ENCODE measurements around the gene PLA2G4F. TPM values are rescaled to one million over a fixed set of nuclear protein-coding genes. Genes with fewer than 3 reads are reported as not detected.

The PLA2G4F gene
- total RNA-seq, 1 experiment from 2014 or later = 0.05 TPM

DNA sequence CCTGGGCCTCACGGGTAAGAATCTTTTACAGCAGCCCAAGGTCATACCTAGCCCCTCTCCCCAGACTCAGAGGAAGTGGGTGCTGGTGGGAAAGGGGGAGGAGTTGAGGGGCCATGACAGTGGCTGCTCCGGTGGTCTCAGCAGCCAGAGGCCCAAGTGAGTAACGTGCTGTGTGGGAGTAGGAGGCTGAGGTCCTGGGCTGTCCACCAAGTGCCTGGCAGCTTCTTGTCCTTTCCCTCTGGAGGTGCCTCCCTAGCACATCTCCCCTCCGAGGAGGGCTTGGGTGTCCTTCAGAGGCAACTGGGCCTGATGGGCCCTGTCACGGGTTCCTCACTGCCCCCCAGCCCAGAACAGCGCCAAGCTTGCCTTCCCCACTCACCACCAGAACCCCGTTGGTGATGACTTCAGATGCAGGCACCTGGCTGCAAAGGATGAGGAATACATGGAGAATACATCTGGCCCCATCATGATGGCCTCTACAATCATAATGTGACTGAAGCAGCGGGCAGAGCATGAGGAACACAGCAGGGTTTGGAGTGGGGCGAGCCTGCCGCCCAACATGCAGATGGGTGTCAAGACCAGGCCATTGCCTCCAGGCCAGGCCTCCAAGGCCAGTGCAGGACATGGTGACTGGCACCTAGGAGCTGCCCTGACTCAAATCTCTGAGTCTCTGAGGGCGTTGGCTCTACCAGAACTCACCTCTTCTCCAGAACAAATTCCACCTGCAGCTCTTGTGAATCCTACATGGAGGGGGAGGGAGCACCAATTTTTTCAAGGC is 3.3 kb downstream of the PLA2G4F start (continued):
- TF ChIP-seq JUND (IDR thresholded peaks at IDR 0.05) = no peak
- no peak for TF ChIP-seq ZFX (IDR thresholded peaks at IDR 0.05)
- TF ChIP-seq EZH2 (IDR thresholded peaks at IDR 0.05) = no peak
- TF ChIP-seq, protein P1, sequence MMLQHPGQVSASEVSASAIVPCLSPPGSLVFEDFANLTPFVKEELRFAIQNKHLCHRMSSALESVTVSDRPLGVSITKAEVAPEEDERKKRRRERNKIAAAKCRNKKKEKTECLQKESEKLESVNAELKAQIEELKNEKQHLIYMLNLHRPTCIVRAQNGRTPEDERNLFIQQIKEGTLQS (IDR thresholded peaks at IDR 0.05) = no peak
- no peak for TF ChIP-seq SP1 (IDR thresholded peaks at IDR 0.05; ENCODE audit: low read depth)
- no peak for TF ChIP-seq POLR2A (IDR thresholded peaks at IDR 0.05; ENCODE audit: borderline replicate concordance, extremely low read depth, insufficient read depth, insufficient read length)
- TF ChIP-seq YY1 (IDR thresholded peaks at IDR 0.05; ENCODE audit: extremely low read depth, insufficient replicate concordance, low read depth, low read length) = no peak

GRCh38 chr15:42152196-42152920 is 4.1 kb downstream of the PLA2G4F start:
- H3K9ac ChIP-seq (ENCODE audit: low read length) = no peak overlapping the region
- H2AFZ ChIP-seq (ENCODE audit: low read depth, low read length, poor library complexity, severe bottlenecking) = no peak overlapping the region
- ChIA-PET CTCF (no interaction called here), POLR2A (no interaction called here), RAD21 (ENCODE audit: low non-redundant PET in 1 of 2, low total read pairs in 2 of 2, uncharacterized antibody in 2 of 2, unreplicated experiment in 2 of 2) (no interaction called here)
- no TSS peak for BruUV-seq (replicated peaks)
- TF ChIP-seq TCF7L2 (IDR thresholded peaks at IDR 0.05; ENCODE audit: borderline replicate concordance, extremely low read depth, insufficient read depth, insufficient read length) (no peak), EZH2phosphoT487 (IDR thresholded peaks at IDR 0.05; ENCODE audit: borderline replicate concordance) (no peak), SP1 (IDR thresholded peaks at IDR 0.05; ENCODE audit: low read depth) (no peak), EZH2 (IDR thresholded peaks at IDR 0.05) (no peak), POLR2A (IDR thresholded peaks at IDR 0.05; ENCODE audit: borderline replicate concordance, extremely low read depth, insufficient read depth, insufficient read length) (no peak), SRF (IDR thresholded peaks at IDR 0.05; ENCODE audit: low read depth) (no peak), MAX (IDR thresholded peaks at IDR 0.05) (no peak), RAD21 (IDR thresholded peaks at IDR 0.05; ENCODE audit: low read depth) (no peak), ELF1 (IDR thresholded peaks at IDR 0.05; ENCODE audit: borderline replicate concordance, low read depth) (no peak), CBX3 (IDR thresholded peaks at IDR 0.05; ENCODE audit: low read depth) (no peak), FOSL1 (IDR thresholded peaks at IDR 0.05; ENCODE audit: low read depth) (no peak)
- TF ChIP-seq, protein P1 (IDR thresholded peaks at IDR 0.05) = no peak
- TF ChIP-seq, protein P2, sequence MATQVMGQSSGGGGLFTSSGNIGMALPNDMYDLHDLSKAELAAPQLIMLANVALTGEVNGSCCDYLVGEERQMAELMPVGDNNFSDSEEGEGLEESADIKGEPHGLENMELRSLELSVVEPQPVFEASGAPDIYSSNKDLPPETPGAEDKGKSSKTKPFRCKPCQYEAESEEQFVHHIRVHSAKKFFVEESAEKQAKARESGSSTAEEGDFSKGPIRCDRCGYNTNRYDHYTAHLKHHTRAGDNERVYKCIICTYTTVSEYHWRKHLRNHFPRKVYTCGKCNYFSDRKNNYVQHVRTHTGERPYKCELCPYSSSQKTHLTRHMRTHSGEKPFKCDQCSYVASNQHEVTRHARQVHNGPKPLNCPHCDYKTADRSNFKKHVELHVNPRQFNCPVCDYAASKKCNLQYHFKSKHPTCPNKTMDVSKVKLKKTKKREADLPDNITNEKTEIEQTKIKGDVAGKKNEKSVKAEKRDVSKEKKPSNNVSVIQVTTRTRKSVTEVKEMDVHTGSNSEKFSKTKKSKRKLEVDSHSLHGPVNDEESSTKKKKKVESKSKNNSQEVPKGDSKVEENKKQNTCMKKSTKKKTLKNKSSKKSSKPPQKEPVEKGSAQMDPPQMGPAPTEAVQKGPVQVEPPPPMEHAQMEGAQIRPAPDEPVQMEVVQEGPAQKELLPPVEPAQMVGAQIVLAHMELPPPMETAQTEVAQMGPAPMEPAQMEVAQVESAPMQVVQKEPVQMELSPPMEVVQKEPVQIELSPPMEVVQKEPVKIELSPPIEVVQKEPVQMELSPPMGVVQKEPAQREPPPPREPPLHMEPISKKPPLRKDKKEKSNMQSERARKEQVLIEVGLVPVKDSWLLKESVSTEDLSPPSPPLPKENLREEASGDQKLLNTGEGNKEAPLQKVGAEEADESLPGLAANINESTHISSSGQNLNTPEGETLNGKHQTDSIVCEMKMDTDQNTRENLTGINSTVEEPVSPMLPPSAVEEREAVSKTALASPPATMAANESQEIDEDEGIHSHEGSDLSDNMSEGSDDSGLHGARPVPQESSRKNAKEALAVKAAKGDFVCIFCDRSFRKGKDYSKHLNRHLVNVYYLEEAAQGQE (IDR thresholded peaks at IDR 0.05; ENCODE audit: low read depth) = no peak
- no peak overlapping the region for H3K27ac ChIP-seq (ENCODE audit: low read depth, low read length)
- no peak for DNase-seq (ENCODE audit: low read depth, low spot score)
- peaks cover 5 to 13% of the 10 kb centered on the region in 2 experiments; a peak in 2 of 4 replicates for H3K4me1 ChIP-seq (ENCODE audit: control insufficient read depth in 1 of 2, insufficient read depth in 2 of 2, low read length in 2 of 2)
- no peaks in the 10 kb centered on the region for H3K9me2 ChIP-seq (ENCODE audit: insufficient read depth)
- ATAC-seq = no peak
- no peaks in the 10 kb centered on the region for H3K79me2 ChIP-seq (ENCODE audit: insufficient read depth, low read length)
- H3K4me2 ChIP-seq (ENCODE audit: low read length) = no peak overlapping the region
- intact Hi-C loops (cut with micrococcal nuclease) = no loop called here
- no peaks in the 10 kb centered on the region for H4K20me1 ChIP-seq (ENCODE audit: insufficient read depth)
- no peaks in the 10 kb centered on the region for H3K9me3 ChIP-seq (ENCODE audit: control insufficient read depth in 1 of 2, insufficient read depth in 1 of 2, low read depth in 1 of 2, low read length in 2 of 2)
- H3K27me3 ChIP-seq (ENCODE audit: insufficient read depth, low read length) = no peaks in the 10 kb centered on the region
- H3K4me3 ChIP-seq (replicated peaks in 1 of 2; ENCODE audit: low read depth in 1 of 2, low read length in 2 of 2) = no peak overlapping the region
- H3K36me3 ChIP-seq (ENCODE audit: control insufficient read depth in 1 of 2, insufficient read depth in 2 of 2, low read length in 2 of 2) = no peaks in the 10 kb centered on the region

All from HCT116 (cell line).